Left ventricle myocardium inferior (tissue), 1 donor: ENCODE measurements around the gene MICAL1. TPM values are rescaled to one million over a fixed set of nuclear protein-coding genes. Genes with fewer than 3 reads are reported as not detected.

Experiments used
- DNase-seq: peaks from one replicate; pipeline ENCODE4 v3.0.0-alpha.2; 2020
- H3K27ac ChIP-seq: fragments of 200-600 bp; replicated peaks from 2 replicates; pipeline ENCODE4 v1.8.0; 2021
- H3K27me3 ChIP-seq: fragments of 200-600 bp; 2 replicates; pipeline ENCODE4 v1.8.0; 2021; ENCODE audit warnings: low read depth
- H3K36me3 ChIP-seq: fragments of 200-600 bp; 2 replicates; pipeline ENCODE4 v1.8.0; 2021
- H3K4me1 ChIP-seq: fragments of 200-600 bp; 2 replicates; pipeline ENCODE4 v1.8.0; 2021
- H3K4me3 ChIP-seq: fragments of 200-600 bp; 2 replicates; pipeline ENCODE4 v1.8.0; 2021; ENCODE audit warnings: mild to moderate bottlenecking, moderate library complexity
- H3K9me3 ChIP-seq: fragments of 200-600 bp; replicated peaks from 2 replicates; pipeline ENCODE4 v1.8.0; 2021
- CTCF ChIP-seq: fragments of 200-600 bp; IDR thresholded peaks from 2 replicates; pipeline ENCODE4 v1.8.0; 2021; ENCODE audit warnings: antibody characterized with exemption, mild to moderate bottlenecking, borderline replicate concordance
- intact Hi-C: fragments of 100-400 bp; cut with micrococcal nuclease; formaldehyde crosslinking; loops from one replicate; pipeline ENCODE4 v1.11.0; 2022
- total RNA-seq: library from RNA; stranded (reverse); fragmentation: NEBNext Ultra II Directional; extraction: Animal tissue kit (Norgen Biotek cat#: 25700); gene quantifications from one replicate; pipeline ENCODE4 v1.2.1, GENCODE V29; 2021
- donor health status: DM: no; HTN: yes; CAD: no; lungs with severe emphysema.

The MICAL1 gene
- total RNA-seq, 1 donor from 2014 or later, result 5.6 TPM

GRCh38 chr6:109480993-109481480 lies 25.5 kb upstream of the MICAL1 start:
- no peak for TF ChIP-seq CTCF
- H3K27ac ChIP-seq, result no peak overlapping the region
- H3K27me3 ChIP-seq, result no peaks in the 10 kb centered on the region
- peaks cover 26% of the 10 kb centered on the region for H3K36me3 ChIP-seq
- intact Hi-C loops, result no loop called here
- peak overlapping the region; percentile 100 for H3K4me3 ChIP-seq
- H3K9me3 ChIP-seq, result no peaks in the 10 kb centered on the region
- no peak for DNase-seq
- H3K4me1 ChIP-seq, result peaks cover 66% of the 10 kb centered on the region

- Histone ChIP-seq H3K36me3 (peaks cover 45% of the 10 kb centered on the region), H3K9me3 (no peaks in the 10 kb centered on the region), H3K4me3 (peak overlapping the region; percentile 7), H3K27ac (no peak overlapping the region), H3K4me1 (peaks cover 71% of the 10 kb centered on the region), H3K27me3 (no peaks in the 10 kb centered on the region)
- no peak for DNase-seq
- intact Hi-C loops, result no loop called here
- TF ChIP-seq CTCF, result no peak
Measured at GRCh38 chr6:109478841-109479624, 23.5 kb upstream of the MICAL1 start.

- TF ChIP-seq CTCF, result no peak
- no peak for DNase-seq
Measured at GRCh38 chr6:109478222-109478805, 22.7 kb upstream of the MICAL1 start.

GRCh38 chr6:109477725-109478124 lies 22.2 kb upstream of the MICAL1 start:
- no peaks in the 10 kb centered on the region for H3K9me3 ChIP-seq
- no peak overlapping the region for H3K4me3 ChIP-seq
- H3K36me3 ChIP-seq, result peaks cover 58% of the 10 kb centered on the region
- no peaks in the 10 kb centered on the region for H3K27me3 ChIP-seq
- peaks cover 63% of the 10 kb centered on the region for H3K4me1 ChIP-seq
- intact Hi-C loops, result no loop called here
- no peak for TF ChIP-seq CTCF
- no peak overlapping the region for H3K27ac ChIP-seq
- DNase-seq, result no peak

More at GRCh38 chr6:109478222-109478805, 22.7 kb upstream of the MICAL1 start:
- intact Hi-C loops, result no loop called here
- Histone ChIP-seq H3K4me3 (no peak overlapping the region), H3K4me1 (peaks cover 66% of the 10 kb centered on the region), H3K36me3 (peaks cover 52% of the 10 kb centered on the region), H3K27me3 (no peaks in the 10 kb centered on the region), H3K27ac (no peak overlapping the region), H3K9me3 (no peaks in the 10 kb centered on the region)

- TF ChIP-seq CTCF, result no peak
- Histone ChIP-seq H3K4me1 (peaks cover 58% of the 10 kb centered on the region), H3K4me3 (no peak overlapping the region), H3K9me3 (no peaks in the 10 kb centered on the region), H3K27ac (no peak overlapping the region), H3K27me3 (no peaks in the 10 kb centered on the region), H3K36me3 (peaks cover 64% of the 10 kb centered on the region)
- intact Hi-C loops, result no loop called here
- no peak for DNase-seq
Measured at GRCh38 chr6:109477184-109477583, 21.6 kb upstream of the MICAL1 start.
